NT2/D1 (cell line): ENCODE measurements around the gene MCOLN1.

Experiments used
- YY1 ChIP-seq: IDR thresholded peaks from 2 replicates; pipeline ENCODE4 v1.6.1; 2011; ENCODE audit not compliant: insufficient read length, insufficient read depth
- ZNF274 ChIP-seq: IDR thresholded peaks from 2 replicates; pipeline ENCODE4 v1.6.1; 2011; ENCODE audit warnings: mild to moderate bottlenecking, low read depth, low read length

DNA sequence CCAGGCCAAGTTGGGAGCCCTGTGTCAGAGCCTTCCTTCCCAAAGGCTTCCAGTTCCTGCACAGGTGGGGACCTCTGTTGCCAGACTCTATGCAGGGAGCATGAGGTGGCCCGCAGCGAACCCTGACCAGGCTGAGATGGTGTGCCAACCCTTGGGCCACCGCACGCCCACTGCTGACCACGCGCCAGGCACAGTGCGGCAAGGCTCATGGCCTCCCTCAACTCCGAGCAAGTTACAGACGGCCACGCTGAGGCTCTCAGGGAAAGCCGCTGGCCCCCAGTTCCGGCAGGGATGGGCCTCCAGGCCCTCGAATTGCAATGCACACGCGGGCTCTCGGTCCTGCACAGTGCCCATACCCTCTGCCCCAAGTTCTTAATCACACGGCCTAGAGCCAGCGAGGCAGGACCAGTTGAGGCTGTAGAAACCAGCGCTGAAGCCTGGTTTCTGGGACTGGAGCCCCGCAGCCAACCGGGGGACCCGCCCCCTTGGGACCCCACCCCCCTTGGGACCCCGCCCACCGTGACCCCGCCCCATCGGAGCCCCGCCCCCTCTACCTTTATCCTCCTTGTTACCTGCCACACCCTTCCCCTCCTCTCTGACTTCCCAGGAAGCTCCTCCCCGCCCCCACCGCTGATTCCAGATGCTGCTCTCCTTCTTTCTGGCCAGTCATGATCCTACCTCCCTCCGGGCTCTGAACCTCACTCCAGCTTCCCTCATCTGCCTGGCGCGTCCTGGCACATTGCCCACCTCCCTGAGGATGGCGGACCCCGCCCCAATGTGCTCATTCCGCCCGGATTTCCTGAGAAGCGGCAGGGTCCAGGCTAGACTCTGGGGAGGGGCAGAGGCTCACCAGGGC lies 39.6 kb upstream of the MCOLN1 start:
- no peak for TF ChIP-seq ZNF274
- no peak for TF ChIP-seq YY1
